LoVo (cell line): ENCODE data around the gene ADAMTS12.

Experiments used
- DNase-seq: peaks from one replicate; pipeline ENCODE4 v3.0.0-alpha.2; 2016; ENCODE audit warnings: low spot score

Gene ADAMTS12

GRCh38 chr5:33841891-33842290, 49.9 kb downstream of the ADAMTS12 start:
- no peak for DNase-seq

- DNase-seq = no peak
Observed at GRCh38 chr5:33840927-33841547, 50.8 kb downstream of the ADAMTS12 start.

GRCh38 chr5:33837301-33837700, 54.5 kb downstream of the ADAMTS12 start:
- DNase-seq = no peak

GRCh38 chr5:33834334-33834733, 57.5 kb downstream of the ADAMTS12 start:
- DNase-seq = no peak

- DNase-seq = no peak
Observed at GRCh38 chr5:33833237-33833575, 58.6 kb downstream of the ADAMTS12 start.

GRCh38 chr5:33832404-33833236, 59.2 kb downstream of the ADAMTS12 start:
- DNase-seq = no peak

- DNase-seq = no peak
Observed at GRCh38 chr5:33831041-33831440, 60.7 kb downstream of the ADAMTS12 start.

- no peak for DNase-seq
Observed at GRCh38 chr5:33829430-33829829, 62.4 kb downstream of the ADAMTS12 start.

- no peak for DNase-seq
Observed at GRCh38 chr5:33828626-33829308, 63.0 kb downstream of the ADAMTS12 start.

GRCh38 chr5:33827885-33828284, 63.9 kb downstream of the ADAMTS12 start:
- no peak for DNase-seq

- no peak for DNase-seq
Observed at GRCh38 chr5:33827018-33827707, 64.6 kb downstream of the ADAMTS12 start.

GRCh38 chr5:33824516-33825195, 67.1 kb downstream of the ADAMTS12 start:
- DNase-seq = no peak

- no peak for DNase-seq
Observed at GRCh38 chr5:33817301-33817700, 74.5 kb downstream of the ADAMTS12 start.

GRCh38 chr5:33816791-33817190, 75.0 kb downstream of the ADAMTS12 start:
- DNase-seq = no peak

GRCh38 chr5:33812746-33813145, 79.0 kb downstream of the ADAMTS12 start:
- no peak for DNase-seq

GRCh38 chr5:33810491-33811120, 81.2 kb downstream of the ADAMTS12 start:
- no peak for DNase-seq

GRCh38 chr5:33809936-33810335, 81.9 kb downstream of the ADAMTS12 start:
- DNase-seq = no peak

GRCh38 chr5:33808699-33809098, 83.1 kb downstream of the ADAMTS12 start:
- no peak for DNase-seq

GRCh38 chr5:33807771-33808170, 84.0 kb downstream of the ADAMTS12 start:
- DNase-seq = no peak

GRCh38 chr5:33806738-33807442, 84.9 kb downstream of the ADAMTS12 start:
- DNase-seq = no peak

GRCh38 chr5:33801292-33801691, 90.5 kb downstream of the ADAMTS12 start:
- DNase-seq = no peak
